HG02870 (cell line): ENCODE data around the gene IL20RA.
A peak's percentile ranks its signal among the peaks of the same experiment; 100 is the strongest.
"Not testable (repeated sequence)": the region's sequence is repeated elsewhere in the genome, so short reads cannot be mapped to it uniquely, and the experiment has no call there.

Source experiments
- ATAC-seq: cut with Tn5 transposase; IDR thresholded peaks from one replicate; pipeline ENCODE4 v1.9.1; 2021; ENCODE audit warnings: mild to moderate bottlenecking, moderate library complexity; ENCODE audit not compliant: unreplicated experiment

The IL20RA gene

GRCh38 chr6:137044366-137045221 is at the start of gene IL20RA:
IL20RA (minus strand) TSS chr6:137044965; CDS start chr6:137044728, 237 bp downstream.
- ATAC-seq, result no peak

- no peak for ATAC-seq
These were observed 48.7 kb upstream of the IL20RA start for GRCh38 chr6:137093183-137094069.

- no peak for ATAC-seq
These were observed 47.3 kb upstream of the IL20RA start for GRCh38 chr6:137092018-137092417.

DNA sequence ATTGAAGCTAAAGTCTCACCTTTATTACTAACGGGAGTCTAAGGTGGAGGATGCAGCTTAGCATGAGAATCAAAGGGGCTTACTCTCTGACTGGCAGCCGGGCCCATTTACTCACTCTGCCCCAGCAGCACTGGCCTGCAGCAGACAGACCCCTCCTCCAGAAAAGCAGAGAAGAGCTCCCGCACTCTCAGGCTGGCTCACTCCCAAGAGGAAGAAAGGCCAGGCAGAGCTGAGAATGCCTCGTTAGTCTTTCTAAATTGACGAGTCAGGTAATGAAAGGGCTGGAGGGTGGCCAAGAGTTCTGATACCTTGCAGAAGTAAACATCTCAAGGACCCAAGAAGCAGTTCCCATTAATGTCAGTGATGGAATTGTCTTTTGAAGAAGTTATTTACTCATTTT is 44.5 kb upstream of the IL20RA start:
- no peak for ATAC-seq

- ATAC-seq, result no peak
These were observed 43.1 kb upstream of the IL20RA start for GRCh38 chr6:137087902-137088301.

DNA sequence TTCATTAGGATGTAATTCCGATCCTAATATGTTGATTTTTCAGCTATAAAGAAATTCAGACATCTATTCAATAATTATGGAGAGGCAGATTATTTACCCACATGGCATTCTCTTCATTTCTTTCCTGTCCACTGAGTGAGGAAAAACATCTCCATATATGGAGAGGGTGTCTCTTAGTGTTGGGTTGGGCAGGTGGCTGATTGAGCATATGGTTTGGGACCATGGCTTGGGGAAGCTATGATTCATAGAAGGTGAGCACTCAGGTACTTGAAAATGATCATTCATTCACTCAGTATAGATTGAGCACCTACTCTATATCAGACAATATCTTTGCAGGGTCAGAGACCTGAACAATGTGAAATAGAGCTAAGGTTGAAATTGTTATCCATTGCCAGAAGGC is 41.3 kb upstream of the IL20RA start:
- ATAC-seq, result no peak

- no peak for ATAC-seq
These were observed 40.3 kb upstream of the IL20RA start for GRCh38 chr6:137084865-137085617.

DNA sequence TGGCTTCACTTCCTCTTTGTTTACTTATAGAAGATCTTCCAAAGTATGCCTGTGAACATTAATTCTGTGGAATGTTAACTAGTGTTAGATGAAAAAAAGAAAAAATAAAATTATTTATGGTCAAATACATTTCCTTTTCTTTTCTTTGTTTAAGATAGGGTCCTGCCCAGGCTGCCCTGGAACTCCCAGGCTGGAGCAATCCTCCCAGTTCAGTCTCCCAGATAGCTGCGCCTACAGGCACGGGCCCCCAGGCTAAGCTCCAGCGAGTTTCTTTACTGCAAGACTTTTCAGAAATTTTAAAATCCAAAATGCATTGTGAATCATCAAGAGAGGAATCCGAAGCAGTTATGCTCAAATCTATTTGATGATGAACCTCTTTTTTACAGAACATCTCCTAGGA is 39.3 kb upstream of the IL20RA start:
- ATAC-seq, result no peak

DNA sequence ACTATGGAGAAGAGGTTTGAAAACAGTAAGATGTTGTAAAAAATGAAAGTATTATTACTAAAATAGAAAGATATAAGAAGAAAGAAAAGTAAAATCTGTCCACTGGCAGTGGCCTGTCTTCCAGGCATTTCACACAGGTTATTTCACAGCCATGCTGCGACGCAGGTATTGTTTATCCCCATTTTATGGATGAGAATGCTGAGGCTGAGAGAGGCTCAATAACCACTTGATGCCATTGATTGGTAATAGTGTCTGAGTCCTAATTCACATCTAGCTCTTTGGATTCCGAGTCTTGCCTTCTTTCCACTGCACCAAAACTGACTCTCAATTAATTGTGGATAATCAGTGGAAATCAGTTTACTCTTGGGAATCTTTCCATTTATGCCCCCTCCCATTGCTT is 37.2 kb upstream of the IL20RA start:
- ATAC-seq, result no peak

DNA sequence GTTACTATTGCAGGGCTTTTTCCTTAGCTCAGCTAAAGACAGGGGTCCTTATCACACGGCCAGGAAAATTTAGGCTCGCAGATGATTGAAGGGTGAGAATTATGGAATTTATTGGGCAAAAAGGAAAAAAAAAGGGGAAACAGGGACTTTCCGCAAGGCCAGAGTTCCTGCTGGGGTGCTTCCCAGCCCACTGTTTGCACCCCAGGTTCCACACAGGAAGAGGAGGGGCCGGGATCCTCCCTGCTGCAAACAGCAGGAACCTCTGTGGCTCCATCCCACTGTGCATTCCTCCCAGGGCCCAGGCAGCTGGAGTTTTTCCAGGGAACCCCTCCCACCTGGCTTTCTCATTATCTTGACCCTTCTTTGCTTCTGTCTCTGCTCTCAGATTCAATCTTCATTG is 35.9 kb upstream of the IL20RA start:
- no peak for ATAC-seq

GRCh38 chr6:137076277-137077068 is 31.7 kb upstream of the IL20RA start:
- ATAC-seq, result peak; percentile 98

- ATAC-seq, result not testable (repeated sequence)
These were observed 31.0 kb upstream of the IL20RA start for GRCh38 chr6:137075790-137076189.

- ATAC-seq, result no peak
These were observed 25.5 kb upstream of the IL20RA start for GRCh38 chr6:137070303-137070702.

GRCh38 chr6:137067399-137067798 is 22.6 kb upstream of the IL20RA start:
- ATAC-seq, result no peak

DNA sequence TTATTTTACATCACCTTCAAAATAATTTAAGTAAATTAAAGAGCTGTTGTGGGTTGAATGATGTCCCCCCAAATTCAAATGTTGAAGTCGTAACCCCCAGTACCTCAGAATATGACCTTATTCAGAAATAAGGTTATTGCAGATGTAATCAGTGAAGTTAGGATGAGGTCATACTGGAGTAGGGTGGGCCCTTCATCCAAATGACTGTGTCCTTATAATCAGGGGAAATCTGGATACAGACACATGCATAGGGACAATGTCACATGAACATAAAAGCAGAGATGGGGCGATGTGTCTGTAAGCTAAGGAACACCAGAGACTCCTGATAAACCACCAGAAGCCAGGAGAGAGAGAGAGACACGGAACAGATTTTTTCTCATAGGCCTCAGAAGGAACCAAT is 13.3 kb upstream of the IL20RA start:
- ATAC-seq, result no peak

- no peak for ATAC-seq
These were observed 11.5 kb upstream of the IL20RA start for GRCh38 chr6:137056121-137056880.

GRCh38 chr6:137051790-137052472 is 7.2 kb upstream of the IL20RA start:
- no peak for ATAC-seq

- no peak for ATAC-seq
These were observed 4.3 kb upstream of the IL20RA start for GRCh38 chr6:137049095-137049494.

GRCh38 chr6:137046871-137047412 is 2.2 kb upstream of the IL20RA start:
- ATAC-seq, result no peak
